Neutrophil (primary cell): ENCODE results near the gene OPTC.

Source experiments
- H3K27ac ChIP-seq: fragments of 200-600 bp; sonication (generic); 2 replicates; pipeline ENCODE4 v1.5.1; 2016; ENCODE audit warnings: mild to moderate bottlenecking, moderate library complexity
- H3K27me3 ChIP-seq: fragments of 200-600 bp; sonication (generic); 2 replicates; pipeline ENCODE4 v1.6.0; 2016; ENCODE audit warnings: mild to moderate bottlenecking
- H3K36me3 ChIP-seq: fragments of 200-600 bp; sonication (generic); 2 replicates; pipeline ENCODE4 v1.5.1; 2017
- H3K4me1 ChIP-seq, 2 experiments: fragments of 200-600 bp in 1 of 2; sonication (generic) in 1 of 2; 1 replicate in 1 of 2; 2 replicates in 1 of 2; pipeline versions ENCODE4 v1.5.1 to v1.6.1; 2013 to 2016; ENCODE audit warnings: low read depth in 1 of 2, low read length in 1 of 2, mild to moderate bottlenecking in 1 of 2, moderate library complexity in 1 of 2; ENCODE audit not compliant: control insufficient read depth in 1 of 2, insufficient read depth in 1 of 2
- H3K4me3 ChIP-seq, 2 experiments: fragments of 200-600 bp in 1 of 2; sonication (generic) in 1 of 2; 1 replicate in 1 of 2; 2 replicates in 1 of 2; pipeline ENCODE4 v1.5.1; 2013 to 2016; ENCODE audit warnings: low read depth in 1 of 2, low read length in 1 of 2, mild to moderate bottlenecking in 1 of 2, moderate library complexity in 1 of 2
- H3K9me3 ChIP-seq: fragments of 200-600 bp; sonication (generic); 2 replicates; pipeline ENCODE4 v1.5.1; 2016
- TF ChIP-seq, protein P1 (sequence below): fragments of 200-600 bp; sonication (generic); IDR thresholded peaks from 2 replicates; pipeline ENCODE4 v1.5.1; 2016; ENCODE audit warnings: antibody characterized with exemption

OPTC gene

DNA sequence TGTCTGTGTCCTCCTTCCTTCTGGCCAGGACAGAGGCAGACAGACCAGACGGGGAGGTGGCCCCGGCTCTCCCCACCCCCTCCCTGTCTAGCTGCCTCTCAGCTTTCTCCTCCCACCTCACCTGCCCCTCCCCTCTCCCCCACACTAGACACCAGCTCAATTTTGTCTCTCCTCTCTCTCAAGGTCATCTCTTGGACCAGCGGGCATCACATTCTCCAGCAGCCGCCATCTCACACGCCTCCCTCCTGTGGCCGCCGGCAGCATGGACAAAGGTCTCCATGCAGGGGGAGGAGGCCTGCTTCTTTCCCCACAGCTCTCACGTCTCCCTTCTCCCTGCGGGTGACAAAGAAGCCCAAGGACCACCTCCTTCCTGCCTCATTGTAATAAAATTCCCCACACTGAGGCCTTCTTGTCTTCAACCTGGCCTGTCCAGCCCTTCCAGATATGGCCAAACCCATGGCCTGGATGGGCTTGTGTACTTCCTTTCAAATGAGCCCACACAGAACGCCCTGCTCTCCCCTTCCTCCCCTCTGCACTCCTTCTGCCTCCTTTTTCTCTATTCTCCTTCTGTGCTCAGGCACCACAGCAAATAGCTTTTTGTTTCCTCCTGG, 14.6 kb downstream of the OPTC start:
- Histone ChIP-seq H3K4me3 (no peak overlapping the region), H3K9me3 (no peaks in the 10 kb centered on the region), H3K4me1 (peaks cover 17 to 24% of the 10 kb centered on the region in 2 experiments), H3K27me3 (no peaks in the 10 kb centered on the region), H3K36me3 (no peaks in the 10 kb centered on the region), H3K27ac (no peak overlapping the region)
- TF ChIP-seq, protein P1, sequence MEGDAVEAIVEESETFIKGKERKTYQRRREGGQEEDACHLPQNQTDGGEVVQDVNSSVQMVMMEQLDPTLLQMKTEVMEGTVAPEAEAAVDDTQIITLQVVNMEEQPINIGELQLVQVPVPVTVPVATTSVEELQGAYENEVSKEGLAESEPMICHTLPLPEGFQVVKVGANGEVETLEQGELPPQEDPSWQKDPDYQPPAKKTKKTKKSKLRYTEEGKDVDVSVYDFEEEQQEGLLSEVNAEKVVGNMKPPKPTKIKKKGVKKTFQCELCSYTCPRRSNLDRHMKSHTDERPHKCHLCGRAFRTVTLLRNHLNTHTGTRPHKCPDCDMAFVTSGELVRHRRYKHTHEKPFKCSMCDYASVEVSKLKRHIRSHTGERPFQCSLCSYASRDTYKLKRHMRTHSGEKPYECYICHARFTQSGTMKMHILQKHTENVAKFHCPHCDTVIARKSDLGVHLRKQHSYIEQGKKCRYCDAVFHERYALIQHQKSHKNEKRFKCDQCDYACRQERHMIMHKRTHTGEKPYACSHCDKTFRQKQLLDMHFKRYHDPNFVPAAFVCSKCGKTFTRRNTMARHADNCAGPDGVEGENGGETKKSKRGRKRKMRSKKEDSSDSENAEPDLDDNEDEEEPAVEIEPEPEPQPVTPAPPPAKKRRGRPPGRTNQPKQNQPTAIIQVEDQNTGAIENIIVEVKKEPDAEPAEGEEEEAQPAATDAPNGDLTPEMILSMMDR, result no peak

DNA sequence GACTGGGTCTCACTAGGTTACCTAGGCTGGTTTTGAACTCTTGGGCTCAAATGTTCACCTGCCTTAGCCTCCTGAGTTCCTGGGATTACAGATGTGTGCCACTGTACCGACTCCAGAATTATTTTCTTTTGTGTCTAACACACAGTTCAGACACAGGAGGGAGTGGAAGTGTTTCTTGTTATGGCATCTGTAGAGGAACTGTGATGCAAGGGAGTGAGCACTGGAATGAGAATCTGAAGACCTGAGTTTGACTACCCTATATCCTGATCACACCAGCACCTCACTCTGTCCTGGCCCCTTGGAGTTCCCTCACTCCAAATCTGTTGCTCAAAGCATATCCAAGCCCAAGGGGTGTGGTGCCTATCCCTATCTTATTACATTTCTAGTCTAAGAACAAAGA, 15.2 kb downstream of the OPTC start:
- Histone ChIP-seq H3K27me3 (no peaks in the 10 kb centered on the region), H3K27ac (no peak overlapping the region), H3K36me3 (no peaks in the 10 kb centered on the region), H3K4me1 (peaks cover 22 to 30% of the 10 kb centered on the region in 2 experiments), H3K9me3 (no peaks in the 10 kb centered on the region), H3K4me3 (no peak overlapping the region)
- TF ChIP-seq, protein P1, result no peak

DNA sequence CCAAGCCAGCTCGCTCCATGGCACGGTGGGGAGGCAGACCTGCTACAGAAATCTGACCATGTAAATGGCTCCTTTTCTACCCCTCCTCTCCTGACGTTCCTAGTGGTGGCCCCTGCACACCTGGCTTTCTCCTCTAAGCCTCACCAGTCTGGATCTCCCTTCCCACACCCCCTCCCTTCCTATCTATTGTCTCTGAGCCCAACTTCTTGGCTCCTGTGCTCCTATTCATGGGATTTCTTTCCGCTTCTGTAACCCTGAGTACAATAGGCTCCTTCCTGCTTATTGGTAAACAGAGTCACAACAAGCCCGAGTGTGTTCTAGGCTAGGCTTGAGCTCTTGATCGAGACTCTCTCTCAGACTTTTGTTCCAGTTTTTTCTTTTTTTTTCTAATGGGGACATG, 17.6 kb downstream of the OPTC start:
- Histone ChIP-seq H3K4me1 (peaks cover 42 to 49% of the 10 kb centered on the region in 2 experiments), H3K9me3 (no peaks in the 10 kb centered on the region), H3K36me3 (no peaks in the 10 kb centered on the region), H3K4me3 (no peak overlapping the region), H3K27ac (no peak overlapping the region), H3K27me3 (no peaks in the 10 kb centered on the region)
- TF ChIP-seq, protein P1, result no peak

DNA sequence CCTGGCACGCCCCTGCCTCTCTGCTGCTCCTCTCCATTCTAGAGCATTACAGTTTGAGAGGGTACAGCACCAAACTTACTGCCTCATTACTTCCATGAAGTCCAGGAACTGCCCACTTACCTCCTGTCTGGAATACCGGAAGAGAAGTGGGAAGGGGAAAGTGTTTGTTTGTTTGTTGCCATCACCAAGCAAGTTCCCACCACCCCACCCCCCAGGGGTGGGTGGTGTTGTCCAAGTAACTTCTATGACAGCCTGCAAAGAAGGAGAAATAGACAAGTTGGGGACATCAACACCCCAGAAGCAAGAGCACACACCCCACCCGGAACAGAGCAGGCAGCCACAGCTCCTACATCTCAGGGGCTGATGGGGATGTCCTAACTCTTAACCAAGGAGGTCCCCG, 18.0 kb downstream of the OPTC start:
- TF ChIP-seq, protein P1, result no peak
- no peak overlapping the region for H3K27ac ChIP-seq

DNA sequence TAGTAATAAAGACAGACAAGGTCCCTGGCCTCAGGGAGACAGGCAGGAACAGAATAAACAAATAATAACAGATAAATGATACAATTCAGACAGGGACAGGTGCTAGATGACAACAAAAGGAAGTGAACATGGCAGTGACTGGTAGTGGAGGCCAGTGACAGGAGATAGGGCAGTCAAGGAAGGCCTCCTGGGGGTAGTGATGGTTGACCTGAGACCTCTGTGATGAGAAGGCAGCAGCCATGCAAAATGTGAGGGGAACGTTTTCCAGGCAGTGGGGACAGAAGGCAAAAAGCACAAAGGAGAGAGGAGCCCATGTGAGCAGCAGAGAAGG, 18.5 kb downstream of the OPTC start:
- peak overlapping the region; percentile 21 for H3K27ac ChIP-seq
- H3K4me3 ChIP-seq, result no peak overlapping the region
- no peaks in the 10 kb centered on the region for H3K9me3 ChIP-seq
- peaks cover 45 to 53% of the 10 kb centered on the region in 2 experiments for H3K4me1 ChIP-seq
- no peaks in the 10 kb centered on the region for H3K27me3 ChIP-seq
- H3K36me3 ChIP-seq, result no peaks in the 10 kb centered on the region
- TF ChIP-seq, protein P1, result no peak

More for the DNA sequence above, 18.0 kb downstream of the OPTC start:
- no peaks in the 10 kb centered on the region for H3K27me3 ChIP-seq
- no peaks in the 10 kb centered on the region for H3K9me3 ChIP-seq
- no peaks in the 10 kb centered on the region for H3K36me3 ChIP-seq
- H3K4me3 ChIP-seq, result no peak overlapping the region
- H3K4me1 ChIP-seq, result peaks cover 46 to 53% of the 10 kb centered on the region in 2 experiments
